Loucy (cell line): Measurements from ENCODE around the gene GPR137B.

Experiments
- CTCF ChIP-seq: fragments of 200-600 bp; sonication (generic); conservative IDR thresholded peaks from 2 replicates; pipeline ENCODE4 v1.5.1; 2014; ENCODE audit warnings: mild to moderate bottlenecking, antibody characterized with exemption, low read length
- EZH2phosphoT487 ChIP-seq: fragments of 200-600 bp; IDR thresholded peaks from 2 replicates; pipeline ENCODE4 v1.6.1; 2018; ENCODE audit warnings: antibody characterized with exemption, mild to moderate bottlenecking, moderate library complexity, borderline replicate concordance

DNA sequence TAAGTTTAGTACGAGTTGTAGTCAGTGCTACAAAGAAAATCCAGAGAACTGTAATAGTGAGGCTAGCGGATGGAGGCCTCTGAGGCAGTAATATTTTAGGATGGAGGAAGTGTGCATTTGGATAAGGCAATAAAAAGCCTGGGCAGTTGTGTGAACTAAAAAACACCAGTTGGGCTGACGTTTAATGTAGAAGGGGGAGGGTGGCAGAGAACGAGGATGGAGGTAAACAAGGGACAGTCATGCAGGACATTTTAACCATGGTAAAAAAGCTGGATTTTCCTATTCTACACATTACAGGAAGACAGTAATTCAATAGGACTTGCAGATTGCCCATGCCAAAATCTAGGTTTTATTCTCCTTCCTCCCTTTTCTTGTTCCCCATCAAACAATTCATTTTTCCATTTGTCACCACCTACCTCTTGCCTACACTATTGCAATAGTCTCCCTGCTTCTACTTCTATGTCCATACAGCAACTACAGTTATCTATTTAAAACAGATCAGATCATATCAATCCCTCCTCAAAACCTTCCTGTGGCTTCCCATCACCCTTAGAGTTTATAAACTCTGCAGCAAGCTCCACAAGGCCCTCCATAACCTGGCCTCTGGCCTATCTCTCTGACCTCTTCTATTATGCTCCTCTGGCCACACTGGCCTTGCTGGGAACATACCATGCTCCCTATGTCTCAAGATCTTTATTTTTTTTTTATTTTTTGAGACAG is 111.7 kb downstream of the GPR137B start:
- TF ChIP-seq EZH2phosphoT487 (no peak), CTCF (no peak)
